ENCODE data around the gene DOCK7. TPM values are rescaled to one million over a fixed set of nuclear protein-coding genes. Genes with fewer than 3 reads are reported as not detected.

Gene DOCK7
- polyA plus RNA-seq, 3 donors: 2.9 to 3.7 (median 3.5) TPM

DNA sequence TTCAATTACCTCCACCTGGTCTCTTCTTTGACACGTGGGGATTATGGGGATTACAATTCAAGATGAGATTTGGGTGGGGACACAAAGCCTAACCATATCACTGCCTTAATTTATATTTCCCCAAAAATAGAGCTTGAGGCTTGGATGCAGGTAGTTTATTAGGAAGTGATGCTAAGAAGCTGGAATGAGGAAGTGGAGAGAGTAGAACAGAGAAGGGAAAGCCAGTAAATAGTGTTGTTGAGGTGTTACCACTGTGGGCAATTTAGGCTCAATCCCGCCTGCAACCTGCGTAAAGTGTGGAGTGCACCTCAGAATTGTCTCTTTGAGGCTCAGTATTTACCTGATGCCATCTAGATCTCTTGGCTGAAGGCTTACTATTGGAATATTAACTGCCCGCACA lies 4.9 kb upstream of the DOCK7 start:
- peaks cover 0 to 4% (median 0%) of the 10 kb centered on the region in 7 donors for H3K9me3 Mint-ChIP-seq
- no peaks in the 10 kb centered on the region for H3K79me2 ChIP-seq (ENCODE audit: insufficient read depth, low read length)
- TF ChIP-seq, protein P1, sequence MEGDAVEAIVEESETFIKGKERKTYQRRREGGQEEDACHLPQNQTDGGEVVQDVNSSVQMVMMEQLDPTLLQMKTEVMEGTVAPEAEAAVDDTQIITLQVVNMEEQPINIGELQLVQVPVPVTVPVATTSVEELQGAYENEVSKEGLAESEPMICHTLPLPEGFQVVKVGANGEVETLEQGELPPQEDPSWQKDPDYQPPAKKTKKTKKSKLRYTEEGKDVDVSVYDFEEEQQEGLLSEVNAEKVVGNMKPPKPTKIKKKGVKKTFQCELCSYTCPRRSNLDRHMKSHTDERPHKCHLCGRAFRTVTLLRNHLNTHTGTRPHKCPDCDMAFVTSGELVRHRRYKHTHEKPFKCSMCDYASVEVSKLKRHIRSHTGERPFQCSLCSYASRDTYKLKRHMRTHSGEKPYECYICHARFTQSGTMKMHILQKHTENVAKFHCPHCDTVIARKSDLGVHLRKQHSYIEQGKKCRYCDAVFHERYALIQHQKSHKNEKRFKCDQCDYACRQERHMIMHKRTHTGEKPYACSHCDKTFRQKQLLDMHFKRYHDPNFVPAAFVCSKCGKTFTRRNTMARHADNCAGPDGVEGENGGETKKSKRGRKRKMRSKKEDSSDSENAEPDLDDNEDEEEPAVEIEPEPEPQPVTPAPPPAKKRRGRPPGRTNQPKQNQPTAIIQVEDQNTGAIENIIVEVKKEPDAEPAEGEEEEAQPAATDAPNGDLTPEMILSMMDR (IDR thresholded peaks at IDR 0.05): no peak
- DNase-seq: no peak
- H3K27ac Mint-ChIP-seq: no peak overlapping the region
- H3K4me3 Mint-ChIP-seq: no peak overlapping the region
- no peak overlapping the region for H2AFZ ChIP-seq (ENCODE audit: insufficient read depth, low read depth, low read length, poor library complexity, severe bottlenecking)
- H3K27me3 ChIP-seq (ENCODE audit: control insufficient read depth in 2 of 2, insufficient read depth in 2 of 2, low read length in 2 of 2): no peaks in the 10 kb centered on the region
- H3K4me1 Mint-ChIP-seq: peaks cover 12% of the 10 kb centered on the region
- no CpG with 5 or more reads among the region's 4 CpGs for WGBS (ENCODE audit: insufficient coverage)
- H3K36me3 ChIP-seq (replicated peaks in 1 of 2; ENCODE audit: control insufficient read depth in 1 of 2, insufficient read depth in 2 of 2, low read length in 2 of 2): no peaks in the 10 kb centered on the region
- H3K4me1 ChIP-seq (ENCODE audit: control insufficient read depth in 1 of 2, insufficient read depth in 2 of 2, low read length in 2 of 2): peaks cover 4 to 11% of the 10 kb centered on the region in 2 donors
- H3K4me2 ChIP-seq (replicated peaks; ENCODE audit: extremely low read depth, low read length, poor library complexity, severe bottlenecking): no peak overlapping the region
- no peak overlapping the region for H3K9ac ChIP-seq (ENCODE audit: insufficient read depth, low read length, poor library complexity, severe bottlenecking)
- no peak overlapping the region for H3K27ac ChIP-seq (ENCODE audit: low read depth in 1 of 2, low read length in 2 of 2)
- no peaks in the 10 kb centered on the region for H4K20me1 ChIP-seq (ENCODE audit: insufficient read depth, low read length)
- intact Hi-C loops (cut with micrococcal nuclease): no loop called here
- H3K27me3 Mint-ChIP-seq (ENCODE audit: low read depth in 3 of 3): peaks cover 0 to 4% (median 0%) of the 10 kb centered on the region in 3 donors
- no peak overlapping the region for H3K4me3 ChIP-seq (replicated peaks in 1 of 3; ENCODE audit: low read depth in 2 of 3, low read length in 3 of 3)
- H3K36me3 Mint-ChIP-seq: no peaks in the 10 kb centered on the region
- H3K9me3 ChIP-seq (replicated peaks in 1 of 2; ENCODE audit: control insufficient read depth in 1 of 2, insufficient read depth in 1 of 2, low read length in 2 of 2): no peaks in the 10 kb centered on the region

DNA sequence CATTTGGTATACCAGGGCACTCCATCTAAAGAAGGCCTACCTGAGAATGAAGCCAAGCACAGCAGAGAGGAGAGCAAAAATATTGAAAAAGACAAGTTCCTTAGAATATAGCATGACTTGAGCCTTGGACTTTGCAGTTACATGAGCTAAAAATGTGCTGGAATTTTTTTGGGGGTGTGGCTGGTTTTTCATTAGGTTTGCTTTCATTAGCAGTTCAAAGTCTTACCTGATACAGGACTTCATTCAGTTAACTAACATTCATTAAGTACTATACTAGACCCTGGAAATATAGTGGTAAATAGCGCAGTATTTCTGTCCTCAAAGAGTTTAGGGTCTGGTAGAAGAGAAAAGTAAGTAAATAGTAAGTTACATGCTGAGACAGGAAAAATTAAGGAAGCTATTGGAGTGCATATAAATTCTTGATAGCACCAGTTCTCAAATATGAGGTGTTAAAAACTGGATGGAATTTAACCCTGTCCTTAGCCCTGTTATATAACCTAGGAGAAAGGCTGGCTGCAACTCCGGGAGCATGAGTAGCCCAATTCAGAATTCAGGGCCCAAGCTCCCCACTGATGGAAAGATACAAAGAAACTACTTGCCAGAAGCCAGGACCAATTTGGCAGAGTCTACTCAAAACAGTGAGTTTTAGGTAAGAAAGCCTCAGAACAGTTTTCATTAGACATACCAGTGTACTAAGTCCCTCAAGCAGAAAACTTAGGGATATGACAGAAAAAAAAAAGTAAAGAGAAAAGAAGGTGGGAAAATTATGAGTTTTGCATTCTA lies 3.1 kb upstream of the DOCK7 start:
- Mint-ChIP-seq H3K36me3 (no peaks in the 10 kb centered on the region), H3K27me3 (ENCODE audit: low read depth in 3 of 3) (peaks cover 2 to 9% (median 7%) of the 10 kb centered on the region in 3 donors), H3K27ac (no peak overlapping the region), H3K4me1 (peaks cover 20% of the 10 kb centered on the region), H3K4me3 (no peak overlapping the region), H3K9me3 (peaks cover 0 to 4% (median 0%) of the 10 kb centered on the region in 7 donors)
- Histone ChIP-seq H3K4me3 (replicated peaks in 1 of 3; ENCODE audit: low read depth in 2 of 3, low read length in 3 of 3) (no peak overlapping the region), H3K9ac (ENCODE audit: insufficient read depth, low read length, poor library complexity, severe bottlenecking) (no peak overlapping the region), H3K4me1 (ENCODE audit: control insufficient read depth in 1 of 2, insufficient read depth in 2 of 2, low read length in 2 of 2) (peaks cover 8 to 17% of the 10 kb centered on the region in 2 donors), H3K79me2 (ENCODE audit: insufficient read depth, low read length) (no peaks in the 10 kb centered on the region), H4K20me1 (ENCODE audit: insufficient read depth, low read length) (no peaks in the 10 kb centered on the region), H3K4me2 (replicated peaks; ENCODE audit: extremely low read depth, low read length, poor library complexity, severe bottlenecking) (no peak overlapping the region), H2AFZ (ENCODE audit: insufficient read depth, low read depth, low read length, poor library complexity, severe bottlenecking) (no peak overlapping the region), H3K36me3 (replicated peaks in 1 of 2; ENCODE audit: control insufficient read depth in 1 of 2, insufficient read depth in 2 of 2, low read length in 2 of 2) (no peaks in the 10 kb centered on the region), H3K27ac (ENCODE audit: low read depth in 1 of 2, low read length in 2 of 2) (no peak overlapping the region), H3K27me3 (ENCODE audit: control insufficient read depth in 2 of 2, insufficient read depth in 2 of 2, low read length in 2 of 2) (peaks cover 0 to 3% of the 10 kb centered on the region in 2 donors), H3K9me3 (replicated peaks in 1 of 2; ENCODE audit: control insufficient read depth in 1 of 2, insufficient read depth in 1 of 2, low read length in 2 of 2) (no peaks in the 10 kb centered on the region)
- no peak for DNase-seq
- intact Hi-C loops (cut with micrococcal nuclease): no loop called here
- WGBS (ENCODE audit: insufficient coverage): 100% methylated on average over 1 of the region's 2 CpGs
- TF ChIP-seq, protein P1 (IDR thresholded peaks at IDR 0.05): no peak

Data from CD14-positive monocyte (primary cell).